HepG2 (cell line): ENCODE results near the gene NTN3. TPM values are rescaled to one million over a fixed set of nuclear protein-coding genes. Genes with fewer than 3 reads are reported as not detected.
A peak's percentile ranks its signal among the peaks of the same experiment; 100 is the strongest.

Source experiments
- AGO2 ChIP-seq: fragments of 200-400 bp; formaldehyde crosslinking; optimal IDR thresholded peaks from 2 replicates; pipeline ENCODE3; 2017; ENCODE audit warnings: mild to moderate bottlenecking, low read depth, low read length, moderate library complexity
- BORCS8-MEF2B ChIP-seq: sonication (generic); formaldehyde crosslinking; IDR thresholded peaks from 2 replicates; pipeline ENCODE4 v1.8.0; 2022; ENCODE audit warnings: mild to moderate bottlenecking, missing genetic modification reagents
- CAMTA2 ChIP-seq: sonication (generic); formaldehyde crosslinking; IDR thresholded peaks from 2 replicates; pipeline ENCODE4 v1.4.0; 2020; ENCODE audit warnings: mild to moderate bottlenecking, missing genetic modification reagents, borderline replicate concordance
- CBX1 ChIP-seq: IDR thresholded peaks from one replicate; pipeline ENCODE4 v1.6.1; 2016; ENCODE audit warnings: antibody characterized with exemption, low read depth
- CBX2 ChIP-seq, 2 experiments: fragments of 200-600 bp in 1 of 2; sonication (generic); formaldehyde crosslinking in 1 of 2; IDR thresholded peaks; 2 replicates each; pipeline versions ENCODE4 v1.7.0 to v1.8.1; 2018 to 2022; ENCODE audit warnings: low read depth in 2 of 2, low read length in 1 of 2, mild to moderate bottlenecking in 1 of 2, missing genetic modification reagents in 1 of 2
- CREB1 ChIP-seq, 2 experiments: fragments of 450-650 bp in 1 of 2; IDR thresholded peaks; 2 replicates each; pipeline ENCODE4 v1.6.1; 2016 to 2017; ENCODE audit warnings: control low read depth in 1 of 2, mild to moderate bottlenecking in 1 of 2, missing compliant biosample characterization in 1 of 2, missing genetic modification characterization in 1 of 2
- HOXA9 ChIP-seq: sonication (generic); formaldehyde crosslinking; IDR thresholded peaks from 2 replicates; pipeline ENCODE4 v1.8.1; 2022; ENCODE audit warnings: missing genetic modification reagents, mild to moderate bottlenecking, moderate library complexity, borderline replicate concordance
- KLF9 ChIP-seq: IDR thresholded peaks from 2 replicates; pipeline ENCODE4 v1.6.1; 2016; ENCODE audit warnings: low read depth
- MEIS1 ChIP-seq: sonication (generic); formaldehyde crosslinking; IDR thresholded peaks from 2 replicates; pipeline ENCODE4 v1.9.0; 2021; ENCODE audit warnings: mild to moderate bottlenecking, missing genetic modification reagents, moderate library complexity, borderline replicate concordance
- NR2F1 ChIP-seq, 2 experiments: fragments of 450-650 bp in 1 of 2; formaldehyde crosslinking in 1 of 2; IDR thresholded peaks; 2 replicates each; pipeline versions ENCODE4 v1.5.0 to v1.6.1; 2016 to 2020; ENCODE audit warnings: mild to moderate bottlenecking in 1 of 2, missing compliant biosample characterization in 1 of 2, missing genetic modification reagents in 1 of 2, moderate library complexity in 1 of 2
- POLR2G ChIP-seq: fragments of 200-400 bp; formaldehyde crosslinking; IDR thresholded peaks from 2 replicates; pipeline ENCODE4 v1.6.1; 2018; ENCODE audit warnings: mild to moderate bottlenecking, low read depth, low read length, moderate library complexity
- SP1 ChIP-seq, 2 experiments: fragments of 450-650 bp in 1 of 2; sonication (generic) in 1 of 2; formaldehyde crosslinking in 1 of 2; IDR thresholded peaks; 2 replicates each; pipeline versions ENCODE4 v1.4.0 to v1.6.1; 2016 to 2020; ENCODE audit warnings: missing genetic modification reagents in 1 of 2
- TBX2 ChIP-seq: sonication (generic); formaldehyde crosslinking; IDR thresholded peaks from 2 replicates; pipeline ENCODE4 v1.5.0; 2020; ENCODE audit warnings: missing genetic modification reagents, mild to moderate bottlenecking, borderline replicate concordance
- U2AF2 ChIP-seq: fragments of 200-400 bp; formaldehyde crosslinking; IDR thresholded peaks from 2 replicates; pipeline ENCODE4 v1.6.1; 2017; ENCODE audit warnings: low read depth, mild to moderate bottlenecking, low read length
- ZBTB7B ChIP-seq: sonication (generic); formaldehyde crosslinking; IDR thresholded peaks from 2 replicates; pipeline ENCODE4 v1.4.0; 2020; ENCODE audit warnings: missing genetic modification reagents
- ZFY ChIP-seq: sonication (generic); formaldehyde crosslinking; IDR thresholded peaks from 2 replicates; pipeline ENCODE4 v1.4.0; 2020; ENCODE audit warnings: missing genetic modification reagents
- ZNF33B ChIP-seq: sonication (generic); formaldehyde crosslinking; IDR thresholded peaks from 2 replicates; pipeline ENCODE4 v1.5.1; 2020; ENCODE audit warnings: mild to moderate bottlenecking, missing genetic modification reagents
- ZNF350 ChIP-seq: sonication (generic); formaldehyde crosslinking; IDR thresholded peaks from 2 replicates; pipeline ENCODE4 v1.4.0; 2020; ENCODE audit warnings: mild to moderate bottlenecking, low read depth, missing genetic modification reagents, borderline replicate concordance
- ZNF577 ChIP-seq: sonication (generic); formaldehyde crosslinking; IDR thresholded peaks from 2 replicates; pipeline ENCODE4 v1.4.0; 2020; ENCODE audit warnings: mild to moderate bottlenecking, low read depth, missing genetic modification reagents, borderline replicate concordance
- ZNF615 ChIP-seq: sonication (generic); formaldehyde crosslinking; IDR thresholded peaks from 2 replicates; pipeline ENCODE4 v1.5.0; 2020; ENCODE audit warnings: mild to moderate bottlenecking, missing genetic modification reagents, borderline replicate concordance
- ZNF839 ChIP-seq: sonication (generic); formaldehyde crosslinking; IDR thresholded peaks from 2 replicates; pipeline ENCODE4 v1.4.0; 2020; ENCODE audit warnings: missing genetic modification reagents, mild to moderate bottlenecking, borderline replicate concordance
- ZSCAN30 ChIP-seq: sonication (generic); formaldehyde crosslinking; IDR thresholded peaks from 2 replicates; pipeline ENCODE4 v1.5.0; 2020; ENCODE audit warnings: mild to moderate bottlenecking, missing genetic modification reagents
- polyA plus RNA-seq, 8 experiments: library from polyadenylated mRNA; depleted of rRNA in 3 of 8; stranded (reverse) in 7 of 8; unstranded in 1 of 8; fragments of >200 nt; fragmentation: Illumina TruSeq in 4 of 8; extraction: Trizol in 4 of 8; gene quantifications; 2 replicates each; pipeline versions ENCODE4 v1.2.1 to v1.2.3, GENCODE V29; 2011 to 2016; ENCODE audit warnings: low read depth in 4 of 8, missing spikeins in 1 of 8, mixed read lengths in 1 of 8; ENCODE audit not compliant: insufficient read depth in 1 of 8
- total RNA-seq, 5 experiments: library from RNA; depleted of rRNA; stranded (reverse); fragments of >200 nt; fragmentation: Illumina TruSeq; extraction: Trizol; gene quantifications; 2 replicates each; pipeline ENCODE4 v1.2.3, GENCODE V29; 2016; ENCODE audit warnings: low read depth in 1 of 5
- TF ChIP-seq, protein P1 (sequence below): IDR thresholded peaks from 2 replicates; pipeline ENCODE4 v1.6.1; 2016; ENCODE audit warnings: control low read depth
- TF ChIP-seq, protein P2 (sequence below): sonication (generic); formaldehyde crosslinking; IDR thresholded peaks from 2 replicates; pipeline ENCODE4 v1.9.0; 2021; ENCODE audit warnings: missing genetic modification reagents, borderline replicate concordance
- TF ChIP-seq, protein P3 (sequence below): sonication (generic); formaldehyde crosslinking; IDR thresholded peaks from 2 replicates; pipeline ENCODE4 v1.4.0; 2020; ENCODE audit warnings: mild to moderate bottlenecking, missing genetic modification reagents

Gene NTN3
- total and polyA plus RNA-seq, 2 of the 13 experiments (the other 11 are each of a cell fraction or from before 2014, with no cell fraction given) = 0.09 to 0.20 TPM

DNA sequence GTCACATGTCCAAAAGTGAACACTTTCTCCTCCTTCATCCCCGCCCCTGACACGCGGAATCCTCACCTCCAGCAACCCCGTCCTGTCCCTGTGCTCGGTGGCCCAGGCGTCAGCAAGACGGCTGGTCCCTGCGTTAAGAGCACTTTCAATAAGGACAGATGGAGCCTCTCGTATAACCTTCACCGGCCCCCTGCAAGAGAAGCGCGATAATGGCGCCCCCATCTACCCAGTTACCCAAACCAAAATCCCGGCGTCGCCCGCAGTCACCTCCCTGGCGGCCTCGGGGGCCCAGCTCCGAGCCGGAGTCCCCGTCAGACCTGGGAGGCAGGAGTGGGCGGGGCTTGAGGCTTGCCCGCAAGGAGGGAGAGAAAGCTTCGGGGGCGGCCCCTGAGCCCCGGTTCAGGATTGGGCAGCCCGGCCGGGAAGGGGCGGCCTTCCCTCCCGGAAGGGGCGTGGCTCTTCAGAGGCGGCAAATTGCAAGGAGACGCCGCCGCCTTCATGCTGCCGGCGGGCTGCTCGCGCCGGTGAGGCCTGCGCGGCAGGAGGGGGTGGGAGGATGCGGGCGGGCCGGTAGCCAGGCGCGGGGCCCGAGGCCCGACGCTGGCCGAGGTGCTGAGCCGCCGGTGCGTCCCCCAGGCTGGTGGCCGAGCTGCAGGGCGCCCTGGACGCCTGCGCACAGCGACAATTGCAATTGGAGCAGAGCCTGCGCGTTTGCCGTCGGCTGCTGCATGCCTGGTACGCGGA, 11.3 kb upstream of the NTN3 start, which contains the start of gene TEDC2 (continued):
- TF ChIP-seq KLF9 (CRISPR knock-in tag) (0 out of 2 replicates have a peak, but pooled peaks have one; percentile 31), CAMTA2 (CRISPR knock-in tag) (no peak), AGO2 (no peak), ZNF33B (CRISPR knock-in tag) (no peak), BORCS8-MEF2B (CRISPR knock-in tag) (peak; percentile 57), NR2F1 (CRISPR knock-in tag; IDR thresholded peaks at IDR 0.05) (no peak), SP1 (IDR thresholded peaks at IDR 0.05) (no peak), SP1 (CRISPR knock-in tag; IDR thresholded peaks at IDR 0.05) (peak; percentile 93), ZBTB7B (CRISPR knock-in tag) (0 out of 2 replicates have a peak, but pooled peaks have one; percentile 15), ZNF615 (CRISPR knock-in tag) (no peak), ZNF350 (CRISPR knock-in tag) (peak; percentile 42; the same call in 1 of the 2 replicates), CBX2 (IDR thresholded peaks at IDR 0.05; ENCODE audit: low read depth, low read length) (no peak), CBX2 (CRISPR knock-in tag; IDR thresholded peaks at IDR 0.05; ENCODE audit: low read depth) (no peak), MEIS1 (CRISPR knock-in tag) (no peak; the same call in 1 of the 2 replicates), HOXA9 (CRISPR knock-in tag) (no peak), ZNF577 (no peak), ZSCAN30 (no peak), CREB1 (IDR thresholded peaks at IDR 0.05) (0 out of 2 replicates have a peak, but pooled peaks have one; percentile 30), CREB1 (CRISPR knock-in tag; IDR thresholded peaks at IDR 0.05) (no peak), CBX1 (no peak), U2AF2 (0 out of 2 replicates have a peak, but pooled peaks have one; percentile 8), TBX2 (CRISPR knock-in tag) (peak; percentile 16; the same call in 1 of the 2 replicates), ZNF839 (CRISPR knock-in tag) (0 out of 2 replicates have a peak, but pooled peaks have one; percentile 34), POLR2G (peak; percentile 75), ZFY (CRISPR knock-in tag) (peak; percentile 82)
- TF ChIP-seq, protein P1, sequence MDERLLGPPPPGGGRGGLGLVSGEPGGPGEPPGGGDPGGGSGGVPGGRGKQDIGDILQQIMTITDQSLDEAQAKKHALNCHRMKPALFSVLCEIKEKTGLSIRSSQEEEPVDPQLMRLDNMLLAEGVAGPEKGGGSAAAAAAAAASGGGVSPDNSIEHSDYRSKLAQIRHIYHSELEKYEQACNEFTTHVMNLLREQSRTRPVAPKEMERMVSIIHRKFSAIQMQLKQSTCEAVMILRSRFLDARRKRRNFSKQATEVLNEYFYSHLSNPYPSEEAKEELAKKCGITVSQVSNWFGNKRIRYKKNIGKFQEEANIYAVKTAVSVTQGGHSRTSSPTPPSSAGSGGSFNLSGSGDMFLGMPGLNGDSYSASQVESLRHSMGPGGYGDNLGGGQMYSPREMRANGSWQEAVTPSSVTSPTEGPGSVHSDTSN = no peak
- TF ChIP-seq, protein P2, sequence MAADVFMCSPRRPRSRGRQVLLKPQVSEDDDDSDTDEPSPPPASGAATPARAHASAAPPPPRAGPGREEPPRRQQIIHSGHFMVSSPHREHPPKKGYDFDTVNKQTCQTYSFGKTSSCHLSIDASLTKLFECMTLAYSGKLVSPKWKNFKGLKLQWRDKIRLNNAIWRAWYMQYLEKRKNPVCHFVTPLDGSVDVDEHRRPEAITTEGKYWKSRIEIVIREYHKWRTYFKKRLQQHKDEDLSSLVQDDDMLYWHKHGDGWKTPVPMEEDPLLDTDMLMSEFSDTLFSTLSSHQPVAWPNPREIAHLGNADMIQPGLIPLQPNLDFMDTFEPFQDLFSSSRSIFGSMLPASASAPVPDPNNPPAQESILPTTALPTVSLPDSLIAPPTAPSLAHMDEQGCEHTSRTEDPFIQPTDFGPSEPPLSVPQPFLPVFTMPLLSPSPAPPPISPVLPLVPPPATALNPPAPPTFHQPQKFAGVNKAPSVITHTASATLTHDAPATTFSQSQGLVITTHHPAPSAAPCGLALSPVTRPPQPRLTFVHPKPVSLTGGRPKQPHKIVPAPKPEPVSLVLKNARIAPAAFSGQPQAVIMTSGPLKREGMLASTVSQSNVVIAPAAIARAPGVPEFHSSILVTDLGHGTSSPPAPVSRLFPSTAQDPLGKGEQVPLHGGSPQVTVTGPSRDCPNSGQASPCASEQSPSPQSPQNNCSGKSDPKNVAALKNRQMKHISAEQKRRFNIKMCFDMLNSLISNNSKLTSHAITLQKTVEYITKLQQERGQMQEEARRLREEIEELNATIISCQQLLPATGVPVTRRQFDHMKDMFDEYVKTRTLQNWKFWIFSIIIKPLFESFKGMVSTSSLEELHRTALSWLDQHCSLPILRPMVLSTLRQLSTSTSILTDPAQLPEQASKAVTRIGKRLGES (CRISPR knock-in tag) = no peak
- TF ChIP-seq, protein P3, sequence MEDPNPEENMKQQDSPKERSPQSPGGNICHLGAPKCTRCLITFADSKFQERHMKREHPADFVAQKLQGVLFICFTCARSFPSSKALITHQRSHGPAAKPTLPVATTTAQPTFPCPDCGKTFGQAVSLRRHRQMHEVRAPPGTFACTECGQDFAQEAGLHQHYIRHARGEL = no peak
